HCT116 (cell line): Measurements from ENCODE around the gene DIO3. TPM values are rescaled to one million over a fixed set of nuclear protein-coding genes. Genes with fewer than 3 reads are reported as not detected.

Source experiments
- ATAC-seq: fragments of 200-7000 bp; cut with Tn5 transposase; 2 replicates; pipeline ENCODE4 v1.9.1; 2020; ENCODE audit warnings: mild to moderate bottlenecking, moderate library complexity
- BruUV-seq: library from RNA; stranded (reverse); fragments of 400-500 nt; replicated peaks from 2 replicates; lab custom pipeline; 2021; lab: Mats Ljungman, UMichigan
- CTCF ChIA-PET: fragments of 300-600 bp; sonication (Branson Sonifier 250); formaldehyde crosslinking; loops from one replicate; lab custom pipeline; 2021; ENCODE audit warnings: antibody characterized with exemption; lab: Charles Lee
- POLR2A ChIA-PET: fragments of 300-600, 350-600 bp; sonication (Branson Sonifier 250); formaldehyde crosslinking; loops from one replicate; lab custom pipeline; 2021; ENCODE audit warnings: antibody characterized with exemption; lab: Charles Lee
- RAD21 ChIA-PET, 2 experiments: fragments of 300-600 bp; sonication (Branson Sonifier 250); formaldehyde crosslinking; loops; one replicate each; lab custom pipeline; 2023; ENCODE audit warnings: low total read pairs in 2 of 2; ENCODE audit not compliant: uncharacterized antibody in 2 of 2, unreplicated experiment in 2 of 2, low non-redundant PET in 1 of 2; lab: Charles Lee
- DNase-seq: peaks from one replicate; pipeline ENCODE4 v3.0.0-alpha.2; 2010; ENCODE audit warnings: low read depth, low spot score
- H2AFZ ChIP-seq: fragments of 200-600 bp; shearing (Covaris generic), sonication (generic); 2 replicates; pipeline ENCODE4 v1.6.1; 2017; ENCODE audit warnings: low read depth, mixed run types, mixed read lengths, antibody characterized with exemption, low read length; ENCODE audit not compliant: poor library complexity, severe bottlenecking
- H3K27ac ChIP-seq: 2 replicates; pipeline ENCODE4 v1.5.1; 2012; ENCODE audit warnings: low read depth, low read length
- H3K27me3 ChIP-seq: fragments of 200-600 bp; sonication (generic); 2 replicates; pipeline ENCODE4 v1.6.1; 2016; ENCODE audit warnings: mixed run types, low read length, mixed read lengths; ENCODE audit not compliant: insufficient read depth
- H3K36me3 ChIP-seq, 2 experiments: fragments of 200-500 bp in 1 of 2; fragments of 200-600 bp in 1 of 2; sonication (Bioruptor generic) in 1 of 2; sonication (generic) in 1 of 2; 2 replicates each; pipeline versions ENCODE4 v1.5.1 to v1.6.1; 2014 to 2016; ENCODE audit warnings: low read length in 2 of 2, inconsistent platforms in 1 of 2, mixed read lengths in 1 of 2, mixed run types in 1 of 2; ENCODE audit not compliant: insufficient read depth in 2 of 2, control insufficient read depth in 1 of 2
- H3K4me1 ChIP-seq, 2 experiments: fragments of 200-600 bp in 1 of 2; sonication (generic) in 1 of 2; 2 replicates each; pipeline versions ENCODE4 v1.5.1 to v1.6.1; 2012 to 2017; ENCODE audit warnings: low read length in 2 of 2, inconsistent platforms in 1 of 2, mild to moderate bottlenecking in 1 of 2, mixed read lengths in 1 of 2, mixed run types in 1 of 2, moderate library complexity in 1 of 2; ENCODE audit not compliant: insufficient read depth in 2 of 2, control insufficient read depth in 1 of 2
- H3K4me2 ChIP-seq: fragments of 200-600 bp; sonication (generic); 2 replicates; pipeline ENCODE4 v1.6.1; 2017; ENCODE audit warnings: mixed run types, low read length, mixed read lengths
- H3K4me3 ChIP-seq, 2 experiments: fragments of 200-600 bp in 1 of 2; sonication (generic) in 1 of 2; replicated peaks in 1 of 2; 2 replicates each; pipeline ENCODE4 v1.5.1; 2011 to 2016; ENCODE audit warnings: low read length in 2 of 2, control low read depth in 1 of 2, low read depth in 1 of 2, mild to moderate bottlenecking in 1 of 2, mixed read lengths in 1 of 2, mixed run types in 1 of 2
- H3K79me2 ChIP-seq: fragments of 200-600 bp; sonication (generic); 2 replicates; pipeline ENCODE4 v1.6.1; 2017; ENCODE audit warnings: mild to moderate bottlenecking, mixed run types, low read length, moderate library complexity, mixed read lengths; ENCODE audit not compliant: insufficient read depth
- H3K9ac ChIP-seq: fragments of 200-600 bp; sonication (generic); 2 replicates; pipeline ENCODE4 v1.6.1; 2016; ENCODE audit warnings: low read length, mixed read lengths
- H3K9me2 ChIP-seq: fragments of 200-600 bp; sonication (generic), shearing (Covaris generic); 2 replicates; pipeline ENCODE4 v1.6.1; 2017; ENCODE audit warnings: mixed run types, mild to moderate bottlenecking, moderate library complexity; ENCODE audit not compliant: insufficient read depth
- H3K9me3 ChIP-seq, 2 experiments: fragments of 200-500 bp in 1 of 2; fragments of 200-600 bp in 1 of 2; sonication (Bioruptor generic) in 1 of 2; sonication (generic) in 1 of 2; 2 replicates each; pipeline ENCODE4 v1.6.1; 2014 to 2017; ENCODE audit warnings: low read length in 2 of 2, mixed read lengths in 2 of 2, inconsistent platforms in 1 of 2, low read depth in 1 of 2, mild to moderate bottlenecking in 1 of 2, mixed run types in 1 of 2, moderate library complexity in 1 of 2; ENCODE audit not compliant: control insufficient read depth in 1 of 2, insufficient read depth in 1 of 2
- H4K20me1 ChIP-seq: fragments of 200-600 bp; sonication (generic), shearing (Covaris generic); 2 replicates; pipeline ENCODE4 v1.6.1; 2017; ENCODE audit warnings: mixed run types, mild to moderate bottlenecking, moderate library complexity; ENCODE audit not compliant: insufficient read depth
- CBX3 ChIP-seq: IDR thresholded peaks from 2 replicates; pipeline ENCODE4 v1.6.1; 2012; ENCODE audit warnings: low read depth
- CEBPB ChIP-seq: IDR thresholded peaks from 2 replicates; pipeline ENCODE4 v1.6.1; 2012; ENCODE audit warnings: low read depth
- EGR1 ChIP-seq: IDR thresholded peaks from 2 replicates; pipeline ENCODE4 v1.6.1; 2012; ENCODE audit warnings: low read depth
- POLR2A ChIP-seq: IDR thresholded peaks from 2 replicates; pipeline ENCODE4 v1.7.0; 2011; ENCODE audit warnings: borderline replicate concordance; ENCODE audit not compliant: insufficient read depth, insufficient read length; ENCODE audit errors: extremely low read depth
- POLR2AphosphoS5 ChIP-seq: IDR thresholded peaks from 2 replicates; pipeline ENCODE4 v1.6.1; 2011; ENCODE audit warnings: mild to moderate bottlenecking, low read depth, low read length, moderate library complexity
- RAD21 ChIP-seq: IDR thresholded peaks from 2 replicates; pipeline ENCODE4 v1.6.1; 2012; ENCODE audit warnings: low read depth, mild to moderate bottlenecking
- SIN3A ChIP-seq: IDR thresholded peaks from 2 replicates; pipeline ENCODE4 v1.6.1; 2012; ENCODE audit warnings: low read depth
- SP1 ChIP-seq: IDR thresholded peaks from 2 replicates; pipeline ENCODE4 v1.6.1; 2012; ENCODE audit warnings: low read depth
- SRF ChIP-seq: IDR thresholded peaks from 2 replicates; pipeline ENCODE4 v1.6.1; 2012; ENCODE audit warnings: low read depth
- intact Hi-C: fragments of 100-400 bp; cut with micrococcal nuclease; formaldehyde crosslinking; loops from 2 replicates; pipeline ENCODE4 v1.10.0; 2022
- total RNA-seq: library from RNA; stranded (reverse); gene quantifications from one replicate; pipeline ENCODE4 v1.2.1, GENCODE V29; 2021; ENCODE audit not compliant: unreplicated experiment
- TF ChIP-seq, protein P1 (sequence below): IDR thresholded peaks from 2 replicates; pipeline ENCODE4 v1.6.1; 2012
- TF ChIP-seq, protein P2 (sequence below), 3 experiments: fragments of 200-600 bp in 1 of 3; sonication (generic) in 1 of 3; IDR thresholded peaks in 2 of 3; conservative IDR thresholded peaks in 1 of 3; 2 replicates each; pipeline ENCODE4 v1.5.1; 2012 to 2017; ENCODE audit warnings: low read depth in 2 of 3, low read length in 2 of 3, antibody characterized with exemption in 1 of 3, borderline replicate concordance in 1 of 3, control low read depth in 1 of 3, mild to moderate bottlenecking in 1 of 3, mixed read lengths in 1 of 3, mixed run types in 1 of 3, moderate library complexity in 1 of 3; ENCODE audit not compliant: insufficient read depth in 1 of 3
- TF ChIP-seq, protein P3 (sequence below): IDR thresholded peaks from 2 replicates; pipeline ENCODE4 v1.6.1; 2012; ENCODE audit warnings: low read depth
- TF ChIP-seq, protein P4 (sequence below): IDR thresholded peaks from 2 replicates; pipeline ENCODE4 v1.6.1; 2011; ENCODE audit warnings: mild to moderate bottlenecking, low read length, moderate library complexity; ENCODE audit not compliant: insufficient replicate concordance; ENCODE audit errors: extremely low read depth
- TF ChIP-seq, protein P5 (sequence below): IDR thresholded peaks from 2 replicates; pipeline ENCODE4 v1.6.1; 2012

Gene DIO3
- total RNA-seq, 1 experiment from 2014 or later: 0.34 TPM

DNA sequence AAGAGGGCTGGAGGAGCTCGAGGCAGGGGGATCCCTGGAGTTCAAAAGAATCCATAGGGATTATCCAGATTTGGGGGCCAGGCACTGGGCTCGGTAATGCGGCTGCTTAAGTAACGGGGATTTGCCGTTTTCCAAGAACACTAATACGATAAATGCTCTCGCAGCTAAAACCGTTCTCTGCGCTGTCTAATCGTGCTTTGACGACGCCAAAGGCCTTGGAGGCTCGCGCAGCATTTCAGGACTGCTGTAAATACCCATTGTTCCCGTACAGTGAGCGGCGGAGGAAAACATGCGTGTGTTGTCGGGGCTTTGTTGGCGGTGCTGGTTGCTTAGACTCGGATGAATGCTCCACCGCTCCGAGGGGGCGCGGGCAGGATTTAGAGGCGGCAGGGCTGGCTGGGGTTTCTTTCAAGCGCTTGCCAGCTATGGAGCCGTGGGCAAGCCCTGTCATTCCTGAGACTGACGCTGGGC lies 26.2 kb downstream of the DIO3 start:
- no peak overlapping the region for H3K9ac ChIP-seq
- intact Hi-C loops: no loop called here
- ChIA-PET POLR2A (no interaction called here), RAD21 (no interaction called here), CTCF (no interaction called here)
- H4K20me1 ChIP-seq: no peaks in the 10 kb centered on the region
- no peak overlapping the region for H3K4me3 ChIP-seq
- H3K27ac ChIP-seq: no peak overlapping the region
- no peak overlapping the region for H2AFZ ChIP-seq
- TF ChIP-seq, protein P1, sequence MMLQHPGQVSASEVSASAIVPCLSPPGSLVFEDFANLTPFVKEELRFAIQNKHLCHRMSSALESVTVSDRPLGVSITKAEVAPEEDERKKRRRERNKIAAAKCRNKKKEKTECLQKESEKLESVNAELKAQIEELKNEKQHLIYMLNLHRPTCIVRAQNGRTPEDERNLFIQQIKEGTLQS: no peak
- TF ChIP-seq SRF: no peak
- TF ChIP-seq RAD21: no peak
- TF ChIP-seq CBX3: no peak
- TF ChIP-seq, protein P2, sequence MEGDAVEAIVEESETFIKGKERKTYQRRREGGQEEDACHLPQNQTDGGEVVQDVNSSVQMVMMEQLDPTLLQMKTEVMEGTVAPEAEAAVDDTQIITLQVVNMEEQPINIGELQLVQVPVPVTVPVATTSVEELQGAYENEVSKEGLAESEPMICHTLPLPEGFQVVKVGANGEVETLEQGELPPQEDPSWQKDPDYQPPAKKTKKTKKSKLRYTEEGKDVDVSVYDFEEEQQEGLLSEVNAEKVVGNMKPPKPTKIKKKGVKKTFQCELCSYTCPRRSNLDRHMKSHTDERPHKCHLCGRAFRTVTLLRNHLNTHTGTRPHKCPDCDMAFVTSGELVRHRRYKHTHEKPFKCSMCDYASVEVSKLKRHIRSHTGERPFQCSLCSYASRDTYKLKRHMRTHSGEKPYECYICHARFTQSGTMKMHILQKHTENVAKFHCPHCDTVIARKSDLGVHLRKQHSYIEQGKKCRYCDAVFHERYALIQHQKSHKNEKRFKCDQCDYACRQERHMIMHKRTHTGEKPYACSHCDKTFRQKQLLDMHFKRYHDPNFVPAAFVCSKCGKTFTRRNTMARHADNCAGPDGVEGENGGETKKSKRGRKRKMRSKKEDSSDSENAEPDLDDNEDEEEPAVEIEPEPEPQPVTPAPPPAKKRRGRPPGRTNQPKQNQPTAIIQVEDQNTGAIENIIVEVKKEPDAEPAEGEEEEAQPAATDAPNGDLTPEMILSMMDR (IDR thresholded peaks at IDR 0.05 in 2 of 3, conservative IDR thresholded peaks at IDR 0.05 in 1 of 3; ENCODE audit: borderline replicate concordance in 1 of 3, insufficient read depth in 1 of 3, low read depth in 2 of 3, low read length in 2 of 3): no peak
- TF ChIP-seq SP1: no peak
- TF ChIP-seq, protein P3, sequence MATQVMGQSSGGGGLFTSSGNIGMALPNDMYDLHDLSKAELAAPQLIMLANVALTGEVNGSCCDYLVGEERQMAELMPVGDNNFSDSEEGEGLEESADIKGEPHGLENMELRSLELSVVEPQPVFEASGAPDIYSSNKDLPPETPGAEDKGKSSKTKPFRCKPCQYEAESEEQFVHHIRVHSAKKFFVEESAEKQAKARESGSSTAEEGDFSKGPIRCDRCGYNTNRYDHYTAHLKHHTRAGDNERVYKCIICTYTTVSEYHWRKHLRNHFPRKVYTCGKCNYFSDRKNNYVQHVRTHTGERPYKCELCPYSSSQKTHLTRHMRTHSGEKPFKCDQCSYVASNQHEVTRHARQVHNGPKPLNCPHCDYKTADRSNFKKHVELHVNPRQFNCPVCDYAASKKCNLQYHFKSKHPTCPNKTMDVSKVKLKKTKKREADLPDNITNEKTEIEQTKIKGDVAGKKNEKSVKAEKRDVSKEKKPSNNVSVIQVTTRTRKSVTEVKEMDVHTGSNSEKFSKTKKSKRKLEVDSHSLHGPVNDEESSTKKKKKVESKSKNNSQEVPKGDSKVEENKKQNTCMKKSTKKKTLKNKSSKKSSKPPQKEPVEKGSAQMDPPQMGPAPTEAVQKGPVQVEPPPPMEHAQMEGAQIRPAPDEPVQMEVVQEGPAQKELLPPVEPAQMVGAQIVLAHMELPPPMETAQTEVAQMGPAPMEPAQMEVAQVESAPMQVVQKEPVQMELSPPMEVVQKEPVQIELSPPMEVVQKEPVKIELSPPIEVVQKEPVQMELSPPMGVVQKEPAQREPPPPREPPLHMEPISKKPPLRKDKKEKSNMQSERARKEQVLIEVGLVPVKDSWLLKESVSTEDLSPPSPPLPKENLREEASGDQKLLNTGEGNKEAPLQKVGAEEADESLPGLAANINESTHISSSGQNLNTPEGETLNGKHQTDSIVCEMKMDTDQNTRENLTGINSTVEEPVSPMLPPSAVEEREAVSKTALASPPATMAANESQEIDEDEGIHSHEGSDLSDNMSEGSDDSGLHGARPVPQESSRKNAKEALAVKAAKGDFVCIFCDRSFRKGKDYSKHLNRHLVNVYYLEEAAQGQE: no peak
- no peak for TF ChIP-seq SIN3A
- no peak for TF ChIP-seq CEBPB
- no peak for TF ChIP-seq EGR1
- TF ChIP-seq, protein P4, sequence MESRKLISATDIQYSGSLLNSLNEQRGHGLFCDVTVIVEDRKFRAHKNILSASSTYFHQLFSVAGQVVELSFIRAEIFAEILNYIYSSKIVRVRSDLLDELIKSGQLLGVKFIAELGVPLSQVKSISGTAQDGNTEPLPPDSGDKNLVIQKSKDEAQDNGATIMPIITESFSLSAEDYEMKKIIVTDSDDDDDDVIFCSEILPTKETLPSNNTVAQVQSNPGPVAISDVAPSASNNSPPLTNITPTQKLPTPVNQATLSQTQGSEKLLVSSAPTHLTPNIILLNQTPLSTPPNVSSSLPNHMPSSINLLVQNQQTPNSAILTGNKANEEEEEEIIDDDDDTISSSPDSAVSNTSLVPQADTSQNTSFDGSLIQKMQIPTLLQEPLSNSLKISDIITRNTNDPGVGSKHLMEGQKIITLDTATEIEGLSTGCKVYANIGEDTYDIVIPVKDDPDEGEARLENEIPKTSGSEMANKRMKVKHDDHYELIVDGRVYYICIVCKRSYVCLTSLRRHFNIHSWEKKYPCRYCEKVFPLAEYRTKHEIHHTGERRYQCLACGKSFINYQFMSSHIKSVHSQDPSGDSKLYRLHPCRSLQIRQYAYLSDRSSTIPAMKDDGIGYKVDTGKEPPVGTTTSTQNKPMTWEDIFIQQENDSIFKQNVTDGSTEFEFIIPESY: no peak
- TF ChIP-seq POLR2AphosphoS5: no peak
- TF ChIP-seq POLR2A: no peak
- TF ChIP-seq, protein P5, sequence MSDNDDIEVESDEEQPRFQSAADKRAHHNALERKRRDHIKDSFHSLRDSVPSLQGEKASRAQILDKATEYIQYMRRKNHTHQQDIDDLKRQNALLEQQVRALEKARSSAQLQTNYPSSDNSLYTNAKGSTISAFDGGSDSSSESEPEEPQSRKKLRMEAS: no peak
- no peak overlapping the region for H3K4me2 ChIP-seq
- H3K79me2 ChIP-seq: no peaks in the 10 kb centered on the region
- no TSS peak for BruUV-seq
- H3K27me3 ChIP-seq: no peaks in the 10 kb centered on the region
- no peaks in the 10 kb centered on the region for H3K9me2 ChIP-seq
- no peaks in the 10 kb centered on the region for H3K36me3 ChIP-seq
- no peak for ATAC-seq
- H3K9me3 ChIP-seq: no peaks in the 10 kb centered on the region
- no peak for DNase-seq
- H3K4me1 ChIP-seq: no peaks in the 10 kb centered on the region
